Endothelial cell of umbilical vein (primary cell): Measurements from ENCODE around the gene ZMIZ1. TPM values are rescaled to one million over a fixed set of nuclear protein-coding genes. Genes with fewer than 3 reads are reported as not detected.

Experiments used
- BruUV-seq: library from RNA; stranded (reverse); fragments of 400-500 nt; replicated peaks from 2 replicates; lab custom pipeline; 2021; lab: Mats Ljungman, UMichigan
- CTCF ChIA-PET: fragments of 300-600, 350-600 bp; sonication (Branson Sonifier 250); formaldehyde crosslinking; loops from one replicate; lab custom pipeline; 2021; ENCODE audit warnings: antibody characterized with exemption, inconsistent platforms; lab: Charles Lee
- POLR2A ChIA-PET: fragments of 300-600, 350-600 bp; sonication (Branson Sonifier 250); formaldehyde crosslinking; loops from one replicate; lab custom pipeline; 2021; ENCODE audit warnings: antibody characterized with exemption, inconsistent platforms; lab: Charles Lee
- DNase-seq: peaks from one replicate; pipeline ENCODE4 v3.0.0-alpha.2; 2011; ENCODE audit warnings: low read depth, low spot score
- FAIRE-seq: peaks from 2 replicates; lab custom pipeline; 2011; peaks lifted over from hg19 to GRCh38; lab: Jason Lieb, UNC
- H2AFZ ChIP-seq: 2 replicates; pipeline ENCODE4 v1.6.0; 2012; ENCODE audit warnings: low read depth, low read length, control low read depth, inconsistent platforms
- H3K27ac ChIP-seq: 2 replicates; pipeline ENCODE4 v1.5.1; 2011; ENCODE audit warnings: low read depth, mild to moderate bottlenecking, control low read depth, low read length, moderate library complexity; ENCODE audit not compliant: insufficient read depth
- H3K27me3 ChIP-seq, 2 experiments: 2 replicates each; pipeline versions ENCODE4 v1.6.0 to v1.6.1; 2011; ENCODE audit warnings: low read length in 2 of 2, mixed read lengths in 1 of 2; ENCODE audit not compliant: control insufficient read depth in 2 of 2, insufficient read depth in 2 of 2
- H3K36me3 ChIP-seq, 2 experiments: 2 replicates in 1 of 2; 3 replicates in 1 of 2; pipeline ENCODE4 v1.5.1; 2011; ENCODE audit warnings: low read length in 2 of 2, mild to moderate bottlenecking in 1 of 2, moderate library complexity in 1 of 2; ENCODE audit not compliant: control insufficient read depth in 2 of 2, insufficient read depth in 2 of 2; ENCODE audit errors: extremely low read depth in 1 of 2
- H3K4me1 ChIP-seq: 3 replicates; pipeline ENCODE4 v1.5.1; 2011; ENCODE audit warnings: mild to moderate bottlenecking, low read length; ENCODE audit not compliant: control insufficient read depth, insufficient read depth; ENCODE audit errors: extremely low read depth
- H3K4me2 ChIP-seq: 2 replicates; pipeline ENCODE4 v1.6.1; 2011; ENCODE audit warnings: low read length, control low read depth, mixed read lengths; ENCODE audit not compliant: insufficient read depth
- H3K4me3 ChIP-seq, 3 experiments: fragments of 200-600 bp in 1 of 3; sonication (generic), shearing (Covaris generic) in 1 of 3; replicated peaks in 1 of 3; 2 replicates each; pipeline ENCODE4 v1.5.1; 2011 to 2016; ENCODE audit warnings: control low read depth in 3 of 3, low read length in 3 of 3, mild to moderate bottlenecking in 2 of 3, inconsistent platforms in 1 of 3, low read depth in 1 of 3, moderate library complexity in 1 of 3; ENCODE audit not compliant: insufficient read depth in 1 of 3
- H3K79me2 ChIP-seq: 2 replicates; pipeline ENCODE4 v1.6.0; 2012; ENCODE audit warnings: low read length, inconsistent platforms; ENCODE audit not compliant: control insufficient read depth, insufficient read depth
- H3K9ac ChIP-seq: replicated peaks from 2 replicates; pipeline ENCODE3; 2011; ENCODE audit warnings: low read length, control low read depth; ENCODE audit not compliant: insufficient read depth; ENCODE audit errors: extremely low read depth
- H3K9me1 ChIP-seq: replicated peaks from 3 replicates; pipeline ENCODE4 v1.6.0; 2011; ENCODE audit warnings: mild to moderate bottlenecking, low read length; ENCODE audit not compliant: control insufficient read depth, insufficient read depth; ENCODE audit errors: extremely low read depth
- H3K9me3 ChIP-seq: replicated peaks from 2 replicates; pipeline ENCODE4 v1.5.1; 2012; ENCODE audit warnings: low read length, inconsistent platforms; ENCODE audit not compliant: control insufficient read depth, insufficient read depth
- H4K20me1 ChIP-seq: replicated peaks from 2 replicates; pipeline ENCODE3; 2011; ENCODE audit warnings: mild to moderate bottlenecking, low read length; ENCODE audit not compliant: control insufficient read depth, insufficient read depth; ENCODE audit errors: extremely low read depth
- CTCF ChIP-seq, 2 donors: IDR thresholded peaks; 1 replicate in 1 of 2; 2 replicates in 1 of 2; pipeline ENCODE4 v1.5.1; 2011; ENCODE audit warnings: low read length in 2 of 2, mild to moderate bottlenecking in 2 of 2, moderate library complexity in 2 of 2, control low read depth in 1 of 2, inconsistent platforms in 1 of 2, low read depth in 1 of 2; ENCODE audit not compliant: insufficient read depth in 1 of 2; ENCODE audit errors: extremely low read depth in 1 of 2
- EZH2 ChIP-seq: IDR thresholded peaks from 2 replicates; pipeline ENCODE4 v1.6.1; 2012; ENCODE audit warnings: borderline replicate concordance, low read depth, mild to moderate bottlenecking, moderate library complexity, low read length, inconsistent platforms; ENCODE audit not compliant: severe bottlenecking
- FOS ChIP-seq: IDR thresholded peaks from 2 replicates; pipeline ENCODE4 v1.6.1; 2011; ENCODE audit warnings: mild to moderate bottlenecking, low read length, moderate library complexity, borderline replicate concordance; ENCODE audit not compliant: insufficient read depth
- GATA2 ChIP-seq: IDR thresholded peaks from 2 replicates; pipeline ENCODE4 v1.7.0; 2011; ENCODE audit warnings: low read depth, mild to moderate bottlenecking, moderate library complexity, mixed read lengths, low read length; ENCODE audit not compliant: insufficient read length, insufficient read depth
- JUN ChIP-seq: IDR thresholded peaks from 2 replicates; pipeline ENCODE4 v1.6.1; 2011; ENCODE audit warnings: borderline replicate concordance, low read depth; ENCODE audit not compliant: insufficient read length, insufficient read depth
- MAX ChIP-seq: IDR thresholded peaks from 2 replicates; pipeline ENCODE4 v1.6.1; 2011; ENCODE audit not compliant: insufficient read depth, insufficient read length
- MYC ChIP-seq: IDR thresholded peaks from one replicate; pipeline ENCODE4 v1.6.1; 2011; ENCODE audit warnings: mild to moderate bottlenecking, low read depth, low read length
- POLR2A ChIP-seq: IDR thresholded peaks from 2 replicates; pipeline ENCODE4 v1.6.1; 2012; ENCODE audit warnings: low read depth, mild to moderate bottlenecking, control low read depth, low read length
- dilution Hi-C: fragments of 300-500 bp; cut with MboI; formaldehyde crosslinking; loops from one replicate; pipeline ENCODE4 v1.15.0; 2019; ENCODE audit warnings: low sequenced_read_pairs; ENCODE audit not compliant: extremely low pct_ligation_motif_present
- intact Hi-C: fragments of 100-400 bp; cut with micrococcal nuclease; formaldehyde crosslinking; loops from one replicate; pipeline ENCODE4 v1.10.0; 2022
- polyA plus RNA-seq, 4 experiments: library from polyadenylated mRNA; depleted of rRNA in 3 of 4; stranded (reverse) in 3 of 4; unstranded in 1 of 4; fragments of >200 nt; gene quantifications; 2 replicates each; pipeline versions ENCODE4 v1.2.1 to v1.2.3, GENCODE V29; 2011 to 2012; ENCODE audit warnings: missing spikeins in 1 of 4
- total RNA-seq: library from RNA; stranded (reverse); gene quantifications from 2 replicates; pipeline ENCODE4 v1.2.3, GENCODE V29; 2021

ZMIZ1 gene
- total and polyA plus RNA-seq, 2 donors (not counting 3 experiments of a cell fraction or from before 2014, with no cell fraction given): 12.5 to 46.7 TPM

- H3K79me2 ChIP-seq: no peaks in the 10 kb centered on the region
- no TSS peak for BruUV-seq
- ChIA-PET CTCF (no interaction called here), POLR2A (no interaction called here)
- H4K20me1 ChIP-seq: no peaks in the 10 kb centered on the region
- peaks cover 0 to 17% of the 10 kb centered on the region in 2 experiments for H3K36me3 ChIP-seq
- intact Hi-C loops: no loop called here
- H3K4me3 ChIP-seq: no peak overlapping the region
- no peaks in the 10 kb centered on the region for H3K9me3 ChIP-seq
- no peak overlapping the region for H3K9ac ChIP-seq
- dilution Hi-C loops: no loop called here
- no peak for DNase-seq
- H3K4me1 ChIP-seq: peaks cover 10% of the 10 kb centered on the region
- no peaks in the 10 kb centered on the region for H3K9me1 ChIP-seq
- H3K27ac ChIP-seq: no peak overlapping the region
- no peak for FAIRE-seq
- TF ChIP-seq JUN (no peak), MAX (no peak), POLR2A (no peak), GATA2 (no peak), MYC (no peak), FOS (no peak), CTCF (IDR thresholded peaks at IDR 0.05; ENCODE audit: extremely low read depth in 1 of 2, insufficient read depth in 1 of 2, low read depth in 1 of 2, low read length in 2 of 2) (no peak), EZH2 (no peak)
- no peak overlapping the region for H2AFZ ChIP-seq
- no peaks in the 10 kb centered on the region for H3K27me3 ChIP-seq
- no peak overlapping the region for H3K4me2 ChIP-seq
Measured at GRCh38 chr10:79230850-79231249, 162.1 kb downstream of the ZMIZ1 start.
